ENCODE measurements around the gene TSFM. TPM values are rescaled to one million over a fixed set of nuclear protein-coding genes. Genes with fewer than 3 reads are reported as not detected.

Gene TSFM
- total and polyA plus RNA-seq, 2 of the 13 experiments (the other 11 are each of a cell fraction or from before 2014, with no cell fraction given): 29.8 to 68.3 TPM

DNA sequence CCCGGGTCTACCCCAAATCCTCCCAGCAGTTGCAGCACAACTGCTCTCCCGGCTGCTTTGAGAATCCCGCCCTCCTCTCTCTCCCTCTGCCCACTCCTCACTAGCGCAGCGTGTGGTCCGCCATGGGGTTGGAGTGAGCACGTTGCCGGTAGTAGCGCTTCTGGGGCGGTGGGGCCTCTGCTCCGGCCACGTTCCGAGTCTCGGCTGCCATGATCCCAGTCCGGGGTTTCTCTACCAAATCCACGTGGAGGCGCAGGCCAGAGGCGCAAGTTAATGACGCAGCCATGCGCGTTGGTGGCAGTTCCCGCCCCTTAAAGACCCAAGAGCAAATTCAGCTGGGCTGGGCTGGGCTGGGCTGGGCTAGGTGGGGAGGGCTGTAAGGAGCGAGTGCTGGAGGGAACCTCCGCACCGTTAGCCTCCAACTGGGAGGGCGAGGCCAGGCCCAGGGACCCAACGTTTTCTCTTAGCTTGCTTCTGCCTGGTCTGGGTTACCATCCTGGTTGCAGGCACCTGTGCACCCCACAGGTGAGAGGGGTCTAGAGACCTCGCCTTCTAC, 10.6 kb upstream of the TSFM start, which contains the start of gene METTL1 (continued):
- no peak for TF ChIP-seq NONO (IDR thresholded peaks at IDR 0.05)
- TF ChIP-seq NONO (CRISPR knock-in tag; conservative IDR thresholded peaks at IDR 0.05): peak; percentile 92
- TF ChIP-seq RBM22 (optimal IDR thresholded peaks at IDR 0.05; ENCODE audit: low read length): no peak
- no peak for TF ChIP-seq FOXK2 (IDR thresholded peaks at IDR 0.05)
- TF ChIP-seq BCL6 (CRISPR knock-in tag; IDR thresholded peaks at IDR 0.05): peak; percentile 8; the same call in 1 of the 2 replicates
- peak; percentile 100 for TF ChIP-seq MXI1 (IDR thresholded peaks at IDR 0.05; ENCODE audit: borderline replicate concordance, low read depth, low read length)
- TF ChIP-seq, protein P1, sequence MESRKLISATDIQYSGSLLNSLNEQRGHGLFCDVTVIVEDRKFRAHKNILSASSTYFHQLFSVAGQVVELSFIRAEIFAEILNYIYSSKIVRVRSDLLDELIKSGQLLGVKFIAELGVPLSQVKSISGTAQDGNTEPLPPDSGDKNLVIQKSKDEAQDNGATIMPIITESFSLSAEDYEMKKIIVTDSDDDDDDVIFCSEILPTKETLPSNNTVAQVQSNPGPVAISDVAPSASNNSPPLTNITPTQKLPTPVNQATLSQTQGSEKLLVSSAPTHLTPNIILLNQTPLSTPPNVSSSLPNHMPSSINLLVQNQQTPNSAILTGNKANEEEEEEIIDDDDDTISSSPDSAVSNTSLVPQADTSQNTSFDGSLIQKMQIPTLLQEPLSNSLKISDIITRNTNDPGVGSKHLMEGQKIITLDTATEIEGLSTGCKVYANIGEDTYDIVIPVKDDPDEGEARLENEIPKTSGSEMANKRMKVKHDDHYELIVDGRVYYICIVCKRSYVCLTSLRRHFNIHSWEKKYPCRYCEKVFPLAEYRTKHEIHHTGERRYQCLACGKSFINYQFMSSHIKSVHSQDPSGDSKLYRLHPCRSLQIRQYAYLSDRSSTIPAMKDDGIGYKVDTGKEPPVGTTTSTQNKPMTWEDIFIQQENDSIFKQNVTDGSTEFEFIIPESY (CRISPR knock-in tag; IDR thresholded peaks at IDR 0.05): no peak
- TF ChIP-seq, protein P2, sequence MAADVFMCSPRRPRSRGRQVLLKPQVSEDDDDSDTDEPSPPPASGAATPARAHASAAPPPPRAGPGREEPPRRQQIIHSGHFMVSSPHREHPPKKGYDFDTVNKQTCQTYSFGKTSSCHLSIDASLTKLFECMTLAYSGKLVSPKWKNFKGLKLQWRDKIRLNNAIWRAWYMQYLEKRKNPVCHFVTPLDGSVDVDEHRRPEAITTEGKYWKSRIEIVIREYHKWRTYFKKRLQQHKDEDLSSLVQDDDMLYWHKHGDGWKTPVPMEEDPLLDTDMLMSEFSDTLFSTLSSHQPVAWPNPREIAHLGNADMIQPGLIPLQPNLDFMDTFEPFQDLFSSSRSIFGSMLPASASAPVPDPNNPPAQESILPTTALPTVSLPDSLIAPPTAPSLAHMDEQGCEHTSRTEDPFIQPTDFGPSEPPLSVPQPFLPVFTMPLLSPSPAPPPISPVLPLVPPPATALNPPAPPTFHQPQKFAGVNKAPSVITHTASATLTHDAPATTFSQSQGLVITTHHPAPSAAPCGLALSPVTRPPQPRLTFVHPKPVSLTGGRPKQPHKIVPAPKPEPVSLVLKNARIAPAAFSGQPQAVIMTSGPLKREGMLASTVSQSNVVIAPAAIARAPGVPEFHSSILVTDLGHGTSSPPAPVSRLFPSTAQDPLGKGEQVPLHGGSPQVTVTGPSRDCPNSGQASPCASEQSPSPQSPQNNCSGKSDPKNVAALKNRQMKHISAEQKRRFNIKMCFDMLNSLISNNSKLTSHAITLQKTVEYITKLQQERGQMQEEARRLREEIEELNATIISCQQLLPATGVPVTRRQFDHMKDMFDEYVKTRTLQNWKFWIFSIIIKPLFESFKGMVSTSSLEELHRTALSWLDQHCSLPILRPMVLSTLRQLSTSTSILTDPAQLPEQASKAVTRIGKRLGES (CRISPR knock-in tag; IDR thresholded peaks at IDR 0.05; ENCODE audit: borderline replicate concordance): no peak
- no peak for TF ChIP-seq ZNF225 (CRISPR knock-in tag; IDR thresholded peaks at IDR 0.05)
- TF ChIP-seq ZFAT (CRISPR knock-in tag; conservative IDR thresholded peaks at IDR 0.05): no peak
- no peak for TF ChIP-seq KLF13 (CRISPR knock-in tag; IDR thresholded peaks at IDR 0.05)
- TF ChIP-seq GLI4 (CRISPR knock-in tag; IDR thresholded peaks at IDR 0.05; ENCODE audit: borderline replicate concordance): no peak; the same call in 1 of the 2 replicates
- peak; percentile 53; the same call in 1 of the 2 replicates for TF ChIP-seq HCFC1 (IDR thresholded peaks at IDR 0.05; ENCODE audit: low read depth, low read length)
- TF ChIP-seq ZNF501 (CRISPR knock-in tag; IDR thresholded peaks at IDR 0.05): peak; percentile 96
- peak; percentile 15; the same call in 1 of the 2 replicates for TF ChIP-seq NFYC (CRISPR knock-in tag; IDR thresholded peaks at IDR 0.05)
- peak; percentile 59 for TF ChIP-seq AKAP8 (CRISPR knock-in tag; IDR thresholded peaks at IDR 0.05)
- TF ChIP-seq ZNF382 (CRISPR knock-in tag; IDR thresholded peaks at IDR 0.05; ENCODE audit: borderline replicate concordance): no peak
- TF ChIP-seq IKZF4 (CRISPR knock-in tag; IDR thresholded peaks at IDR 0.05; ENCODE audit: borderline replicate concordance, low read depth, not compliant biosample characterization): peak; percentile 84
- TF ChIP-seq ZBTB25 (CRISPR knock-in tag; IDR thresholded peaks at IDR 0.05): peak; percentile 84
- TF ChIP-seq ZNF343 (CRISPR knock-in tag; IDR thresholded peaks at IDR 0.05): peak; percentile 75; the same call in 1 of the 2 replicates
- peak; percentile 94 for TF ChIP-seq KAT8 (CRISPR knock-in tag; IDR thresholded peaks at IDR 0.05)
- TF ChIP-seq, protein P3, sequence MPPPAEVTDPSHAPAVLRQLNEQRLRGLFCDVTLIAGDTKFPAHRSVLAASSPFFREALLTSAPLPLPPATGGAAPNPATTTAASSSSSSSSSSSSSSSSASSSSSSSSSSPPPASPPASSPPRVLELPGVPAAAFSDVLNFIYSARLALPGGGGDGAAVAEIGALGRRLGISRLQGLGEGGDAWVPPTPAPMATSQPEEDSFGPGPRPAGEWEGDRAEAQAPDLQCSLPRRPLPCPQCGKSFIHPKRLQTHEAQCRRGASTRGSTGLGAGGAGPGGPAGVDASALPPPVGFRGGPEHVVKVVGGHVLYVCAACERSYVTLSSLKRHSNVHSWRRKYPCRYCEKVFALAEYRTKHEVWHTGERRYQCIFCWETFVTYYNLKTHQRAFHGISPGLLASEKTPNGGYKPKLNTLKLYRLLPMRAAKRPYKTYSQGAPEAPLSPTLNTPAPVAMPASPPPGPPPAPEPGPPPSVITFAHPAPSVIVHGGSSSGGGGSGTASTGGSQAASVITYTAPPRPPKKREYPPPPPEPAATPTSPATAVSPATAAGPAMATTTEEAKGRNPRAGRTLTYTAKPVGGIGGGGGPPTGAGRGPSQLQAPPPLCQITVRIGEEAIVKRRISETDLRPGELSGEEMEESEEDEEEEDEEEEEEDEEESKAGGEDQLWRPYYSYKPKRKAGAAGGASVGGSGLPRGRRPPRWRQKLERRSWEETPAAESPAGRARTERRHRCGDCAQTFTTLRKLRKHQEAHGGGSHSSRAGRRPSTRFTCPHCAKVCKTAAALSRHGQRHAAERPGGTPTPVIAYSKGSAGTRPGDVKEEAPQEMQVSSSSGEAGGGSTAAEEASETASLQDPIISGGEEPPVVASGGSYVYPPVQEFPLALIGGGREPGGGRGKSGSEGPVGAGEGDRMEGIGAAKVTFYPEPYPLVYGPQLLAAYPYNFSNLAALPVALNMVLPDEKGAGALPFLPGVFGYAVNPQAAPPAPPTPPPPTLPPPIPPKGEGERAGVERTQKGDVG (CRISPR knock-in tag; IDR thresholded peaks at IDR 0.05; ENCODE audit: borderline replicate concordance): 0 out of 2 replicates have a peak, but pooled peaks have one; percentile 31
